Hepatocyte (in vitro differentiated cells): Measurements from ENCODE around the gene GLRA2.

Experiments used
- EZH2 ChIP-seq: fragments of 200-600 bp; sonication (generic); IDR thresholded peaks from 2 replicates; pipeline ENCODE4 v1.6.1; 2016; ENCODE audit warnings: antibody characterized with exemption, mild to moderate bottlenecking, borderline replicate concordance
- EZH2phosphoT487 ChIP-seq: fragments of 200-600 bp; sonication (generic); IDR thresholded peaks from one replicate; pipeline ENCODE4 v1.6.1; 2018; ENCODE audit warnings: antibody characterized with exemption, mild to moderate bottlenecking, low read depth, moderate library complexity; ENCODE audit not compliant: unreplicated experiment, severe bottlenecking
- TF ChIP-seq, protein P1 (sequence below): fragments of 200-600 bp; sonication (generic); IDR thresholded peaks from 2 replicates; pipeline ENCODE4 v1.5.1; 2016; ENCODE audit warnings: antibody characterized with exemption, mild to moderate bottlenecking; ENCODE audit not compliant: poor library complexity

DNA sequence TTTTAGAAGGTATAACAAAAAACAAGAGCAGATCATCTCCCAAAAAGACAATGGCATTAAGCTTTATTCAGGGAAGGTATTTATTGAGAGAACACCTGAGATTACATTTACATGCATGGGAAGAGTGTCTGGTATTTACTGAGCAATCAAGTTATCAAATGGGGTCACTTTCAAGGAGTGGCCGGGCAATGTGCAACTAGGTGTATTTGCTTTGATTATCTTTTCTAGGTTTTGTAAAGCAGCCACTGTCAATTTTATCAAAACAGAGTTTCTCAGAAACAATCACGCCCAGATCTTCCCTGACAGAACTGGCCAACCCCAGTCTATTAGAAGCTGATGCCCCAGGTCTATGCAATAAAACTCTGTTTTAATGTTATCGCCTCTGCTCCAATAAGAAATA, 169.5 kb downstream of the GLRA2 start:
- TF ChIP-seq, protein P1, sequence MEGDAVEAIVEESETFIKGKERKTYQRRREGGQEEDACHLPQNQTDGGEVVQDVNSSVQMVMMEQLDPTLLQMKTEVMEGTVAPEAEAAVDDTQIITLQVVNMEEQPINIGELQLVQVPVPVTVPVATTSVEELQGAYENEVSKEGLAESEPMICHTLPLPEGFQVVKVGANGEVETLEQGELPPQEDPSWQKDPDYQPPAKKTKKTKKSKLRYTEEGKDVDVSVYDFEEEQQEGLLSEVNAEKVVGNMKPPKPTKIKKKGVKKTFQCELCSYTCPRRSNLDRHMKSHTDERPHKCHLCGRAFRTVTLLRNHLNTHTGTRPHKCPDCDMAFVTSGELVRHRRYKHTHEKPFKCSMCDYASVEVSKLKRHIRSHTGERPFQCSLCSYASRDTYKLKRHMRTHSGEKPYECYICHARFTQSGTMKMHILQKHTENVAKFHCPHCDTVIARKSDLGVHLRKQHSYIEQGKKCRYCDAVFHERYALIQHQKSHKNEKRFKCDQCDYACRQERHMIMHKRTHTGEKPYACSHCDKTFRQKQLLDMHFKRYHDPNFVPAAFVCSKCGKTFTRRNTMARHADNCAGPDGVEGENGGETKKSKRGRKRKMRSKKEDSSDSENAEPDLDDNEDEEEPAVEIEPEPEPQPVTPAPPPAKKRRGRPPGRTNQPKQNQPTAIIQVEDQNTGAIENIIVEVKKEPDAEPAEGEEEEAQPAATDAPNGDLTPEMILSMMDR: no peak
- TF ChIP-seq EZH2phosphoT487: no peak
- no peak for TF ChIP-seq EZH2
